ENCODE measurements around the gene PRSS16. TPM values are rescaled to one million over a fixed set of nuclear protein-coding genes. Genes with fewer than 3 reads are reported as not detected.
A peak's percentile ranks its signal among the peaks of the same experiment; 100 is the strongest.

The PRSS16 gene
- total RNA-seq, 1 experiment from 2014 or later = not detected

- H3K4me1 ChIP-seq (replicated peaks) = no peaks in the 10 kb centered on the region
- H3K4me3 ChIP-seq = no peak overlapping the region
- peak in 1 of 2 experiments; percentile 8 for DNase-seq (ENCODE audit: low read depth in 1 of 2, low spot score in 2 of 2)
- no peaks in the 10 kb centered on the region for H3K27me3 ChIP-seq (replicated peaks)
- peaks cover 10% of the 10 kb centered on the region; the same call in 1 of the 2 replicates for H3K9me3 ChIP-seq (replicated peaks)
- H3K27ac ChIP-seq = no peak overlapping the region
- H3K36me3 ChIP-seq = no peaks in the 10 kb centered on the region
These were observed 50.6 kb downstream of the PRSS16 start for GRCh38 chr6:27297857-27298730.

GRCh38 chr6:27303613-27304272 is 56.2 kb downstream of the PRSS16 start:
- no peak overlapping the region for H3K27ac ChIP-seq
- H3K9me3 ChIP-seq (replicated peaks) = 0 out of 2 replicates have a peak, but pooled peaks cover 5% of the 10 kb centered on the region
- no peak overlapping the region for H3K4me3 ChIP-seq
- no peaks in the 10 kb centered on the region for H3K4me1 ChIP-seq (replicated peaks)
- H3K27me3 ChIP-seq (replicated peaks) = no peaks in the 10 kb centered on the region
- no peak for DNase-seq (ENCODE audit: low read depth in 1 of 2, low spot score in 2 of 2)
- no peaks in the 10 kb centered on the region for H3K36me3 ChIP-seq

Other genes with a start within 250 kb of the PRSS16 start
- gene POM121L2, start 64.6 kb downstream of the PRSS16 start, total RNA-seq (2014; rRNA removed; shearing (Covaris generic)) = not detected in 2 replicates
- 0.63 TPM in 1 of 2 replicates, not detected in the other for gene ZNF391, start 141.1 kb downstream of the PRSS16 start, total RNA-seq (2014; rRNA removed; shearing (Covaris generic))
- gene ZNF184, start 225.4 kb downstream of the PRSS16 start, total RNA-seq (2014; rRNA removed; shearing (Covaris generic)) = 10.3 and 11.3 TPM in 2 replicates